Renal cortical epithelial cell (primary cell): ENCODE results near the gene TEX36. TPM values are rescaled to one million over a fixed set of nuclear protein-coding genes. Genes with fewer than 3 reads are reported as not detected.
A peak's percentile ranks its signal among the peaks of the same experiment; 100 is the strongest.
"Not testable (repeated sequence)": the region's sequence is repeated elsewhere in the genome, so short reads cannot be mapped to it uniquely, and the experiment has no call there.

Source experiments
- DNase-seq: peaks from one replicate; pipeline ENCODE4 v3.0.0-alpha.2; 2011; ENCODE audit warnings: low read depth
- total RNA-seq: library from RNA; depleted of rRNA; stranded (reverse); fragments of >200 nt; gene quantifications from 2 replicates; pipeline ENCODE4 v1.2.3, GENCODE V29; 2014

TEX36 gene
- total RNA-seq: not detected in 2 replicates

DNA sequence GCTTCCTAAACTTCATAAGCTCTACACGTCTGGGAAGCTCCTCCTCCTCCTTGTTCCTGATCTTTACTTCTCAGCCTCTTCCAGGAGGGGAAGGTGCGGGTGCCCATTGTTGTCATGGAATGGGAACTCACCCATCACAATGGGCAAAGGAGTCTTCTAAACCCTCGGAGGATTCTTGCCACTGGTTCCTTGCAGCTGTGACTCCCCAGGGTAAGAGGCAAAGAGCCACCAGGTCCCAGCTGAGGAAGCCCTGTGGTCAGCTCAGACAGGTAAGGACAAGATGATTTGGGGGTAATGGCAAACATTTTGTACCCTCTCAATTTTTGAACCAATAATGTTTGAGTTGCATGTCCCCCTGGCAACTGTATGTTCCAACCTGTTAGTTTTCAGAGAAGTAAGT lies at the start of gene TEX36:
Gene TEX36 (minus strand): TSS at position 101 of the 400 bp plus-strand sequence. CDS start 174 bp downstream, outside the sequence.
- no peak for DNase-seq

GRCh38 chr10:125727436-125727835 lies 44.5 kb upstream of the TEX36 start:
- no peak for DNase-seq

DNA sequence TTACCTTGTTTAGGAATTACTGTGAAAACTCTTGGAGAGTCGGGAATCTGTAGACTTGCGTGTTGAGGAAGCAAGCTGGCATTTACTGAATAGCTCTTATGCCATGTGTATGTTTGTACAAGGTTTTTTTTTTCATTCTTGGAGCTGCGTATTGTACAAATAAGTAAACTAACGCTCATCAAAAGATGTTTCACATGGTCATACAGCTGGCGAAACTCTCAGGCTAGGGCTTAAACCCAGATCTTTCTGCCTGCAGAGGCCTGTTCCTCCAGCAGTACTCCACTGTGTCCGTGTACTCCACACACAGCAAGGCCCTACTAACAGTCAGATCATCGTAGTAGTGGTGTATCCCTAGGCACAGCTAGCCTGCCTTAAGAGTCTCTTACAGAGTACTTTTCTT lies 44.0 kb upstream of the TEX36 start:
- DNase-seq: no peak

DNA sequence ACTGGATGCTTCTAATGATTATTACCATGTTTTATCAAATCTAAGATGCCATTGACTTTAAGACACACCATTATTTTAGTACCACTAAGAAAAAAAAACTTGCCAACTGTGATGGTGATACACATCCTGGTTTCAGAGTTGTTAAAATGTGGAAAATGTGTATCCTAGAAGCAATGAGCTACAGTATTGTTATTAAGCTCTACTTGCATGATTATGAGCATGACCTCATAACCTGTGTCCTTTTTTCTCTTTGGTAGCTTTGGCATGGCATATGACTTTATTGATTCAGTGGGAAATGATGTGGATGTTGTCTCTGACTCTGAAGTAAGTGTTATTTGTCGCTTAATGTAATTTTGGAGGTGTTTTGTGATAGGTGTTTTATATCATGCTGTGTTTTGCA lies 39.8 kb upstream of the TEX36 start:
- DNase-seq: no peak

DNA sequence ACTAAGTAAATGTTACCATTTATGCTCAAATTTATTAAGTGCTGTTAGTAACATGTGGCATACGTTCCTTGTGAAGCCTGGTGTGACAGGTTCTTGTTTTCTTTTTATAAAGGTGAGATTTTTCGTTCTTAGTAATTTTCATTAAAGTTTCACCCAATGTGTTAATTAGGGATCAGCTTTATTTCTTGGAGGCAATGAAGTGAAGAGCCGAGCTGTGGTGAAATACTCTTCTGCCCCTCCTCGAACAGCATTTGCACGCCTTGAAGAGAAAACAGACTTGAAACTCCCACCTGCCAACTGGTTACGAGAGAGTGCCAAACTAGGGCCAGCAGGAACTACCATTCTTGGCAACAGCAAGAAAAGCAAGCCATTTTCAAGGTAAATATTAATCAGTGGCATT lies 38.1 kb upstream of the TEX36 start:
- DNase-seq: no peak

DNA sequence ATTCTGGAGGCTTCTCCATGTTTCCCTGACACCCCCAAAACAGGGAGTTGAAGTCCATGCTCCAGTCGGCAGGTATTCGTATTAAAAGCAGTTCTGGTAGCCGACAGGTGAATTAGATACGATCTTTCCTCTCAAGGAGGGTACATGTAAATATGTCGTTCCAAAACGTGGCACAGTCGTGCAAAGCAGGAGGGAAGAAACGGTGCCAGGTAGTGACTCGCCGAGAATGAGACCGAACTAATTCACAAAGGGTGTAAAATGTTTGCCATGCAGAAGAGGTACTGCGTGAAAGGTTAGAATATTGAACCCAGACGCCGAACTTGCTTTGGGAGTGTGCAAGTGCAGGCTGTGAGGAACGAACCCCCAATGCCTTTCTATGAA lies 37.0 kb upstream of the TEX36 start:
- no peak for DNase-seq

GRCh38 chr10:125719173-125720001 lies 36.4 kb upstream of the TEX36 start, which contains the start of gene EDRF1:
EDRF1 (plus strand) TSS chr10:125719709; CDS start chr10:125719808, 99 bp downstream.
- DNase-seq: peak; percentile 95

DNA sequence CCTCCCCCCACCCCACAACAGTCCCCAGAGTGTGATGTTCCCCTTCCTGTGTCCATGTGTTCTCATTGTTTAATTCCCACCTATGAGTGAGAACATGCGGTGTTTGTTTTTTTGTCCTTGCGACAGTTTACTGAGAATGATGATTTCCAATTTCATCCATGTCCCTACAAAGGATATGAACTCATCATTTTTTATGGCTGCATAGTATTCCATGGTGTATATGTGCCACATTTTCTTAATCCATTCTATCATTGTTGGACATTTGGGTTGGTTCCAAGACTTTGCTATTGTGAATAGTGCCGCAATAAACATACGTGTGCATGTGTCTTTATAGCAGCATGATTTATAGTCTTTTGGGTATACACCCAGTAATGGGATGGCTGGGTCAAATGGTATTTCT lies 31.8 kb upstream of the TEX36 start:
- DNase-seq: not testable (repeated sequence)

- no peak for DNase-seq
Measured at GRCh38 chr10:125711110-125711750, 28.3 kb upstream of the TEX36 start.

DNA sequence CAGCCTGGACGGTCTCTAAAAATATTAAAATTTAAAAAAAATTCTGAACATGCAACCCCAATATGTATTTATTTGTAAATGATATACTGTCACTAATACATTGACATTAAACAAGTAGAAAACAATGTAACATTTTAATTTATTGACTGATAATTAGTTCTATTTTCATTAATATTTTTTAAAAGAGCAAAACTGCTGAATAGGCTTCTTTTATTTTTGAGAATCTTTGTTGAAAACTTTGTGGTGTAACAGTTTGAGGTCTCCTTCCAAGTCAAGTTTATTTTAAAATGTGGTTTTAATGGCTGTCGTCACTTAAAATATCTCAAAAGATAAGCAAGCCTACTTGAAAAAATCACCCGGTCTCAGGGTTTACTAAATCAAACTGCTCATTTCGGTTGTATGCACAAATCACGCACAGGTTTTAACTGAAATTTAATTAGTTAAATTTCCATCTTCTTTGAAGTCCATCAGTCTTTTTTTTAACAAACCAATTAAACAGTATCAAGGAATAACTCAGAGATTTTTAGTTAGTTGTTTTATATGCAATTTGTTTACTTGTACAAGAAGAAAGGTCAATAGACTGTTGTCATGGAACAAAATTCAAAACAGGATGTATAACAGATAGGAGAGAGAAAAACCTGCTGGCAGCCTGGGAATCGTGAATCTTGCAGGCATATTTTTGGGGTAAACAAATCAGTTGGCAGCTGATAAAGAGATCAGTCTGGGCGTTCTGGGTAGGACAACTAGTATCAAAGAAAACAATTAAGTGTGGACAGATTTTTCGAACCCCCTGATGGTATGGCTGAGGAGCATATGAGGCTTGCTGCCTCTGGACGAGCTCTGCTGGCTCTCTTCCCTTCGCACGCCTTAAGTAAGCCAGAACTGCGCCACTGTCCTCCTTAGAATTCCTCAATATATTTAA lies 26.9 kb upstream of the TEX36 start:
- no peak for DNase-seq

- DNase-seq: no peak
Measured at GRCh38 chr10:125708971-125709503, 26.1 kb upstream of the TEX36 start.

DNA sequence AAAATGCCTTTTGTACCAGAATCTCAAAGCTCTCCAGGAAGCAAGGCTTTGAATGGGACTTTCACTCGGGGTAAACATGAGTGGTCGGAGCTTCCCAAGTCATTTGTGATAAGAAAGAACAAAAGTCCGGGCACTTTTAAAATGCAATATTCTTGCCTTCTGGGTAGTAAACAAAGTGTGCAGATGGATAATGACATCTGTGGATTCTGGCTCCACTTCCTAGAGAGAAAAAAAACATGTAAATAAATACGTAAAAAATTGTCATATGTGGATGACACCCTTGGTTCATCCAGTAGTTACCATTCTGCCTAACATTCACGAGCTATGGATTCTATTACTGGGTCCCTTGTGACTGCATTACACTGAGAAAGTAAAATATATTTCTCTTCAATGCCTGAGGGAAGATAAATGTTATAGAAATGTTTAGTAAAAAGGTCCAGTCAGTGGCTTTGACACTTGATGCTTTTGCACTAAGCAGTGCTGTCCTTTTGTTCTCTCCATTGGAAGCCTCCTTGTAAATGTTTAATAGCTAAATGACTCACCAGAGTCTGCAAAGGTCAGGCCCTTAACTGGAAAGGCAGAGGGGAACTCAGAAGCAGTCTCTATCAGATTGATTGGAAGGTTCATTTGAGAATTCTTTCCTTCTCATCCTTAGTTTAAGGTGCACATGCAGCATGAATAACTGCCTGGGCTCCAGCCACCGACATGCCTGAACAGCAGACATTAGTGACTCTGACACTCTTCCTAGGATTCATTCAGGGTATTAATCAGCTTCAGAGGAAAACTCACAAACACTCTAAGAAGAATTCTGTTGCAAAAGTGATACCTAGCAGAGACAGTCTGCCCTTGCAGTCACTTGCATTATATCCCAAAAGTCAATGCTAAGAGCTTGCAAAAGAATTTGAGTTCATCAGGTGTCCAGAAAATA lies 24.8 kb upstream of the TEX36 start:
- DNase-seq: peak; percentile 89

DNA sequence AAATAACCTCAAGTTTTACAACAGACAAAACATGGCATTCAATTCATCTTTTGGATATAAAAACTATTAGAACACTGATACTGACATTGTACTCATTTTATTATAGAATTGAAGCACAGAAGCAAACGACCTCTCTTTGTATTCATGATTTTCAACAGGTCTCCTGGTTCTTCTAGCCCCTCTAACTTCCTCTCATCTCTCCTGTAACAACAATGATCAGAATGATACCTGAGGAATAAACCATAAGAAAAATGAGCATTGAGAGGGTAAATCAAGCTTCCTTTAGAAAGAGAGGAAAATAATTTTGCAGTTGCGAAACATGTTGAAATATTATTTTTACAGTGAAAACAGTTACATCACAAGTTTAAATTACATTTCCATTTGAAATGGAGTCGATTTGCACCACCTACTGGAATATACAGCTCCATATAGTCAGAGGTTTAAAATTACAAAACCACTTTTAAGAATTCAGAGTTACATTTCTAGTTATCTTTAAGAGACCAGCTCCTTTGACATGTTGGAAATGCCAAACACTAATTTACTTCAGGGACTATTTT lies 17.5 kb upstream of the TEX36 start:
- DNase-seq: no peak

DNA sequence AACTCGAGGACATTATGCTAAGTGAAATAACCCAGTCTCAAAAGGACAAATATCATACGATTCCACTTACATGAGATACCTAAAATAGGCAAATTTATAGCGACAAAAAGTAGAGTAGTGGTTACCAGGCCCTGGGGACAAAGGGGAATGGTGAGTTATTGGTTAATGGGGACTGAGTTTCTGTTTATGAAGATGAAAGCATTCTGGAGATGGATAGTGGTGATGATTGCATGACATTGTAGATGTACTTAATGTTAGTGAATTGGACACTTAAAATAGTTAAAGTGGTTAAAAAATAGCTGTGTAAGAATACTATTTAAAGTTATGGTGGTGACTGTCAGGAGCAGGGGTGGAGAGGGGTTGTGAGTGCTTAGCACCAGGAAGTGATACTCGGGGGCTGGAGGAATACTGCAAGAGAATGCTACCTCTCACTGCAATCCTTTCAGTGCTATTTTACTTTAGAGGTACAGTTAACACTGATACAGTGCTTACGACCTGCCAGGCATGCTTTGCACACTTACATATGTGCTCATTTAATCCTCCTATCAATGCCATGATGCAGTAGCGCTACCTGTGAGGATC lies 16.7 kb upstream of the TEX36 start:
- no peak for DNase-seq

DNA sequence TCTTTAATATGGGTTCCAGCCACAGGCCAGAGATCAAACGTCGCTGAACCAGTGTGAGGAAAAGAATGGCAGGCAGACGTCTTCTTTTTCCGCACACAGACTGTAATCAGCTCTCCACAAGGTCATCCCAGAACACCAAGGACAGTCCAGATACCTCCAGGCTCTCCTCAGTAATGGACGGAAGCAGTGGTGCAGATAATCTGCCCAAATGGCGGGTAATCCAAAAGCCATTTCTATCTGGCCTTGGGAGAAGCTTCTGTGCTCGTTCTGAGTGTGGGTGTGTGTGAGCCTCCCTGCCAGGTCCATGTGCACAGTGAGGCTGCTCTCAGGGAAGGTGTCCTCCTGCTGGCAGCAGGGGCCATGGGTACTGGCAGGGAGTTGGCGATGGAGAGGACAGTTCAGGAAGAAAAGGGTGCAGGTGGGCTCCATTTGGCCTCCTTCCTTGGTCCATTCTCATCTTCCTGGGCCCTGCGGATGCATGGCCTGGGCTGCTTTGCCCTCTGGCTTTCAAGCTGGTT lies 15.6 kb upstream of the TEX36 start:
- no peak for DNase-seq

- DNase-seq: not testable (repeated sequence)
Measured at GRCh38 chr10:125696884-125697283, 13.9 kb upstream of the TEX36 start.

DNA sequence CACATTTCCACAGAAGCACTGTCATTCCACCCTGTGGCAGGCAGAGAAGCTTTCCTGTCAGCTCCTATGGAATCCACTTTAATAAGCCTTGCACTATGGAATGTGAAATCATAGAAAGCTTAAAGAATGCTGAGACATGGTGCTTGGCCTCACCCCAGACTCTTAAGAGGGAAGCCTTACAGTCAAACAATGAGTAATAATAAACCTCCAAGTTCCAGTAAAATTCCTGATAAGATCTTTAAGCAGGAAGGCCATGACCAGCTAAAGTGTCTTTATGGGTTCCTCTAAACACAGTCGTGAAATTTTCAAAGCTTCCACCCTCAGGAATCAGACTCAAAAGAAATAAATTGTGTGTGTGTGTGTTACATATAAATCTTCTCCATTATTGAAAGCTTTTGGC lies 11.9 kb upstream of the TEX36 start:
- peak; percentile 44 for DNase-seq

- DNase-seq: no peak
Measured at GRCh38 chr10:125693524-125693847, 10.5 kb upstream of the TEX36 start.

DNA sequence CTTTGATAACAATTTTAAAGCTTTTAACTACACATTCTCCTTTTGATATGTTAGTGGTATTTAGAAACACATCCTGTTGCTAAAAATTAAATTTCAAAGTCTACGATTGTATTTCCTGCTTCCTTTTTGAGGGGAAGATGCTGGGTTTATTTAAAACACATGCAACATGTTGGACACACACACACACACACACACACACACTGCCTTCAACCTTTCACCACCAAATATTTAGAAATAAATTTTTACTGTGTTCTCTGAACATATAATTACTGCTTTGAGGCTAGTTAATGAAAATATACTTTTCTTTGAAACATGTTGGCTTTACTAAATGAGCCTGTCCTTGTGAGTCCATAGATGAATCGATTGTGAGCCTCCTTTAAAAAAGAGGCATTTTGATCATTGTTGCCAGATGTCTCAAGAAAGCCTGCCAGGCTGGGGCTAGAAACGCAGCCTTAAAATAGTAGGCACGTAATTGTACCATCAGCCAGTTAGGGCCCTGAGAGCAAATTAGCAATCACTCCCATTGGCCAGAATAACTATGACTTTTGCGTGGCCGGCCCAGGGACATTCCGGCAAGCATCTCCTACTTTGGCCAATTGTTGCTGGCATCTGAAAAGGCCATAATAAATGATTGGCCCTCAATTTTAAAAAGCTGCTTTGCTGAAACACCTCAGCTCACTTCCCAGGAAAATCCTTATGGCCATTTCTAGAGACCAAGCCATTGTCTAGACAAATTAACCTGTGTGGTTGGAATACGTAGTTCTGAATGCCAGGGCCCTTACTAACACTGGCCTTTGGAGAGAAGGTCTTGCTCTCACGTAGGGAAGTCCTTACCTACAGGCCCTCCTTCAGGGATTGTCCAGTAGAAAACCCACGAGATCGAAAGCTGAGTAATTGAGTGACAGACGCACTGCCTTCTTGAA lies 9.9 kb upstream of the TEX36 start:
- DNase-seq: peak; percentile 62
